HG02840 (cell line): ENCODE results near the gene GCNT4.

Source experiments
- ATAC-seq: cut with Tn5 transposase; IDR thresholded peaks from one replicate; pipeline ENCODE4 v1.9.1; 2021; ENCODE audit warnings: mild to moderate bottlenecking, moderate library complexity, moderate number of reproducible peaks; ENCODE audit not compliant: unreplicated experiment, low FRiP score

The GCNT4 gene

GRCh38 chr5:75053054-75053303 is 621 bp upstream of the GCNT4 start:
- no peak for ATAC-seq

GRCh38 chr5:75051217-75051751 is 1.1 kb downstream of the GCNT4 start:
- ATAC-seq, result no peak

GRCh38 chr5:75050415-75050814 is 1.9 kb downstream of the GCNT4 start:
- ATAC-seq, result no peak

- ATAC-seq, result no peak
Measured at GRCh38 chr5:75049456-75050351, 2.7 kb downstream of the GCNT4 start.

GRCh38 chr5:75048457-75048953 is 3.9 kb downstream of the GCNT4 start:
- no peak for ATAC-seq

GRCh38 chr5:75047356-75047755 is 5.0 kb downstream of the GCNT4 start:
- no peak for ATAC-seq

- no peak for ATAC-seq
Measured at GRCh38 chr5:75046366-75047142, 5.8 kb downstream of the GCNT4 start.

- ATAC-seq, result no peak
Measured at GRCh38 chr5:75045071-75045470, 7.3 kb downstream of the GCNT4 start.

- no peak for ATAC-seq
Measured at GRCh38 chr5:75044406-75044805, 8.0 kb downstream of the GCNT4 start.

GRCh38 chr5:75043633-75044264 is 8.6 kb downstream of the GCNT4 start:
- no peak for ATAC-seq

GRCh38 chr5:75042522-75042921 is 9.8 kb downstream of the GCNT4 start:
- ATAC-seq, result no peak

GRCh38 chr5:75040973-75041372 is 11.4 kb downstream of the GCNT4 start:
- ATAC-seq, result no peak

GRCh38 chr5:75037106-75037505 is 15.3 kb downstream of the GCNT4 start:
- no peak for ATAC-seq

GRCh38 chr5:75034137-75034739 is 18.1 kb downstream of the GCNT4 start:
- ATAC-seq, result no peak

GRCh38 chr5:75031366-75031765 is 21.0 kb downstream of the GCNT4 start:
- ATAC-seq, result no peak

- ATAC-seq, result no peak
Measured at GRCh38 chr5:75028090-75028489, 24.3 kb downstream of the GCNT4 start.

GRCh38 chr5:75023368-75024159 is 28.8 kb downstream of the GCNT4 start:
- ATAC-seq, result no peak

- ATAC-seq, result no peak
Measured at GRCh38 chr5:75021800-75022199, 30.6 kb downstream of the GCNT4 start.

GRCh38 chr5:75021219-75021618 is 31.1 kb downstream of the GCNT4 start:
- no peak for ATAC-seq
